Measurements from ENCODE around the gene SAT2. TPM values are rescaled to one million over a fixed set of nuclear protein-coding genes. Genes with fewer than 3 reads are reported as not detected.

The SAT2 gene
- total and polyA plus RNA-seq, 2 of the 13 experiments (the other 11 are each of a cell fraction or from before 2014, with no cell fraction given), result 37.6 to 93.7 TPM

- 0 out of 2 replicates have a peak, but pooled peaks have one; percentile 66 for TF ChIP-seq RFXANK (CRISPR knock-in tag; IDR thresholded peaks at IDR 0.05)
- 0 out of 2 replicates have a peak, but pooled peaks have one; percentile 12 for TF ChIP-seq ZNF235 (CRISPR knock-in tag; IDR thresholded peaks at IDR 0.05; ENCODE audit: borderline replicate concordance)
- TF ChIP-seq, protein P1, sequence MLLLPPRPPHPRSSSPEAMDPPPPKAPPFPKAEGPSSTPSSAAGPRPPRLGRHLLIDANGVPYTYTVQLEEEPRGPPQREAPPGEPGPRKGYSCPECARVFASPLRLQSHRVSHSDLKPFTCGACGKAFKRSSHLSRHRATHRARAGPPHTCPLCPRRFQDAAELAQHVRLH (CRISPR knock-in tag; IDR thresholded peaks at IDR 0.05; ENCODE audit: borderline replicate concordance, low read depth), result no peak
- TF ChIP-seq ZNF891 (CRISPR knock-in tag; IDR thresholded peaks at IDR 0.05), result peak; percentile 49; the same call in 1 of the 2 replicates
- TF ChIP-seq, protein P2, sequence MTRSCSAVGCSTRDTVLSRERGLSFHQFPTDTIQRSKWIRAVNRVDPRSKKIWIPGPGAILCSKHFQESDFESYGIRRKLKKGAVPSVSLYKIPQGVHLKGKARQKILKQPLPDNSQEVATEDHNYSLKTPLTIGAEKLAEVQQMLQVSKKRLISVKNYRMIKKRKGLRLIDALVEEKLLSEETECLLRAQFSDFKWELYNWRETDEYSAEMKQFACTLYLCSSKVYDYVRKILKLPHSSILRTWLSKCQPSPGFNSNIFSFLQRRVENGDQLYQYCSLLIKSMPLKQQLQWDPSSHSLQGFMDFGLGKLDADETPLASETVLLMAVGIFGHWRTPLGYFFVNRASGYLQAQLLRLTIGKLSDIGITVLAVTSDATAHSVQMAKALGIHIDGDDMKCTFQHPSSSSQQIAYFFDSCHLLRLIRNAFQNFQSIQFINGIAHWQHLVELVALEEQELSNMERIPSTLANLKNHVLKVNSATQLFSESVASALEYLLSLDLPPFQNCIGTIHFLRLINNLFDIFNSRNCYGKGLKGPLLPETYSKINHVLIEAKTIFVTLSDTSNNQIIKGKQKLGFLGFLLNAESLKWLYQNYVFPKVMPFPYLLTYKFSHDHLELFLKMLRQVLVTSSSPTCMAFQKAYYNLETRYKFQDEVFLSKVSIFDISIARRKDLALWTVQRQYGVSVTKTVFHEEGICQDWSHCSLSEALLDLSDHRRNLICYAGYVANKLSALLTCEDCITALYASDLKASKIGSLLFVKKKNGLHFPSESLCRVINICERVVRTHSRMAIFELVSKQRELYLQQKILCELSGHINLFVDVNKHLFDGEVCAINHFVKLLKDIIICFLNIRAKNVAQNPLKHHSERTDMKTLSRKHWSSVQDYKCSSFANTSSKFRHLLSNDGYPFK (CRISPR knock-in tag; IDR thresholded peaks at IDR 0.05; ENCODE audit: borderline replicate concordance), result peak; percentile 11; the same call in 1 of the 2 replicates
- 0 out of 2 replicates have a peak, but pooled peaks have one; percentile 6 for TF ChIP-seq CTCF (CRISPR knock-in tag; IDR thresholded peaks at IDR 0.05)
- TF ChIP-seq RCOR2 (CRISPR knock-in tag; IDR thresholded peaks at IDR 0.05), result peak; percentile 36; the same call in 1 of the 2 replicates
- TF ChIP-seq ZNF180 (CRISPR knock-in tag; IDR thresholded peaks at IDR 0.05; ENCODE audit: borderline replicate concordance, low read depth), result no peak
- TF ChIP-seq NR2F6 (IDR thresholded peaks at IDR 0.05), result no peak; the same call in 1 of the 2 replicates
- peak; percentile 59 for TF ChIP-seq NR2F6 (CRISPR knock-in tag; IDR thresholded peaks at IDR 0.05)
- TF ChIP-seq, protein P3, sequence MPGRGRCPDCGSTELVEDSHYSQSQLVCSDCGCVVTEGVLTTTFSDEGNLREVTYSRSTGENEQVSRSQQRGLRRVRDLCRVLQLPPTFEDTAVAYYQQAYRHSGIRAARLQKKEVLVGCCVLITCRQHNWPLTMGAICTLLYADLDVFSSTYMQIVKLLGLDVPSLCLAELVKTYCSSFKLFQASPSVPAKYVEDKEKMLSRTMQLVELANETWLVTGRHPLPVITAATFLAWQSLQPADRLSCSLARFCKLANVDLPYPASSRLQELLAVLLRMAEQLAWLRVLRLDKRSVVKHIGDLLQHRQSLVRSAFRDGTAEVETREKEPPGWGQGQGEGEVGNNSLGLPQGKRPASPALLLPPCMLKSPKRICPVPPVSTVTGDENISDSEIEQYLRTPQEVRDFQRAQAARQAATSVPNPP (CRISPR knock-in tag; IDR thresholded peaks at IDR 0.05), result peak; percentile 47; the same call in 1 of the 2 replicates
- TF ChIP-seq MXI1 (IDR thresholded peaks at IDR 0.05; ENCODE audit: borderline replicate concordance, low read depth, low read length), result peak; percentile 98
- TF ChIP-seq ZIK1 (CRISPR knock-in tag; IDR thresholded peaks at IDR 0.05; ENCODE audit: borderline replicate concordance, low read depth), result 0 out of 2 replicates have a peak, but pooled peaks have one; percentile 41
- peak; percentile 100 for TF ChIP-seq POLR2AphosphoS2 (IDR thresholded peaks at IDR 0.05; ENCODE audit: low read depth, low read length)
- TF ChIP-seq BHLHE40 (IDR thresholded peaks at IDR 0.05; ENCODE audit: low read length), result peak; percentile 24; the same call in 1 of the 2 replicates
- peak; percentile 42; the same call in 1 of the 2 replicates for TF ChIP-seq ZNF776 (CRISPR knock-in tag; IDR thresholded peaks at IDR 0.05)
- TF ChIP-seq SIX1 (CRISPR knock-in tag; IDR thresholded peaks at IDR 0.05; ENCODE audit: borderline replicate concordance), result 0 out of 2 replicates have a peak, but pooled peaks have one; percentile 35
- peak; percentile 82; the same call in 1 of the 2 replicates for TF ChIP-seq ZNF749 (CRISPR knock-in tag; IDR thresholded peaks at IDR 0.05; ENCODE audit: borderline replicate concordance)
- TF ChIP-seq ISX (CRISPR knock-in tag; conservative IDR thresholded peaks at IDR 0.05), result 0 out of 2 replicates have a peak, but pooled peaks have one; percentile 37
- peak; percentile 75 for TF ChIP-seq IRF2 (CRISPR knock-in tag; IDR thresholded peaks at IDR 0.05)
- TF ChIP-seq YEATS4 (CRISPR knock-in tag; IDR thresholded peaks at IDR 0.05; ENCODE audit: borderline replicate concordance), result peak; percentile 74; the same call in 1 of the 2 replicates
Measured at GRCh38 chr17:7579001-7579833, 48.4 kb downstream of the SAT2 start, which contains the start of gene CD68 (continued).

All from HepG2 (cell line).